ENCODE results near the gene ARSK.

The ARSK gene

DNA sequence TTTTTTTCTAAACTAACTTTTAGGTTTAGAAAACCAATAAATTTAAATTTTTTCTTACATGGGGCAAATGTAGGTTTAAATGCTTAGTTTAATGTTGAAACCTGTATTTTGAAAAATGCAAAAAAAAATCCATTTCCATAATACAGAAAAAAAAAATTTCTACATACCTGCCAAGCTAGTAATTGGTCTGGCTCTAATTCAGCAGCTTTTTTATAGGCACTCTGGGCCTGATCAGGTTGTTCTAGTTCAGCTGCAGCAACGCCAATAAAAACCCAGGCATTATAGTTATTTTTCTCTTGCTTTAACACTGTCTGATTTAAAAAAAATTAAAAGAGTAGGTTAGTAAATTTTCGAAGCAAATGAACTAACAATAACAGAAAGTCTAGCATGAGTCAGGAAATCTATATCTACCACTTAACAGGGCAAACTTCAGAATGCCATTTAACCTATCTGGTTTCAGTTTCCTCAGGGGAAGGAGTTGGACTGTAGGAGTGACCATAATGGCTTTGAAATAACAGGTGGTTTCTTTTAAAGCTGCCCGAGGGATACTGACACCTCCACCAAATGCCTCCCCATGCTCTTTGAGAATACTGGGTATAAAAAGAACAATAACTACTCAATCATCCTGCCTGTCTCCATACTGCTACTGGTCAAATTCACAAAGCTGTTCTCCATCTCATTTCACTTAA, 11.7 kb upstream of the ARSK start (continued):
- no peak for TF ChIP-seq ZNF548 (tag by site-specific recombination; IDR thresholded peaks at IDR 0.05)
- no peak for TF ChIP-seq ZNF302 (tag by site-specific recombination; IDR thresholded peaks at IDR 0.05; ENCODE audit: low read depth)
- no peak for TF ChIP-seq YY1 (tag by site-specific recombination; IDR thresholded peaks at IDR 0.05)
- TF ChIP-seq SCRT1 (tag by site-specific recombination; IDR thresholded peaks at IDR 0.05; ENCODE audit: borderline replicate concordance): 0 out of 2 replicates have a peak, but pooled peaks have one; percentile 33
- TF ChIP-seq ZFP37 (tag by site-specific recombination; IDR thresholded peaks at IDR 0.05): no peak
- no peak for TF ChIP-seq ZNF140 (tag by site-specific recombination; IDR thresholded peaks at IDR 0.05)
- TF ChIP-seq ZNF544 (tag by site-specific recombination; IDR thresholded peaks at IDR 0.05): no peak
- TF ChIP-seq, protein P1, sequence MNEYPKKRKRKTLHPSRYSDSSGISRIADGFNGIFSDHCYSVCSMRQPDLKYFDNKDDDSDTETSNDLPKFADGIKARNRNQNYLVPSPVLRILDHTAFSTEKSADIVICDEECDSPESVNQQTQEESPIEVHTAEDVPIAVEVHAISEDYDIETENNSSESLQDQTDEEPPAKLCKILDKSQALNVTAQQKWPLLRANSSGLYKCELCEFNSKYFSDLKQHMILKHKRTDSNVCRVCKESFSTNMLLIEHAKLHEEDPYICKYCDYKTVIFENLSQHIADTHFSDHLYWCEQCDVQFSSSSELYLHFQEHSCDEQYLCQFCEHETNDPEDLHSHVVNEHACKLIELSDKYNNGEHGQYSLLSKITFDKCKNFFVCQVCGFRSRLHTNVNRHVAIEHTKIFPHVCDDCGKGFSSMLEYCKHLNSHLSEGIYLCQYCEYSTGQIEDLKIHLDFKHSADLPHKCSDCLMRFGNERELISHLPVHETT (tag by site-specific recombination; IDR thresholded peaks at IDR 0.05): no peak
- TF ChIP-seq HOXD13 (CRISPR knock-in tag; IDR thresholded peaks at IDR 0.05; ENCODE audit: borderline replicate concordance): no peak
- TF ChIP-seq ZNF792 (tag by site-specific recombination; IDR thresholded peaks at IDR 0.05): no peak
- TF ChIP-seq YY2 (tag by site-specific recombination; IDR thresholded peaks at IDR 0.05): no peak
- TF ChIP-seq ZNF341 (tag by site-specific recombination; IDR thresholded peaks at IDR 0.05; ENCODE audit: low read depth): no peak
- no peak for TF ChIP-seq ZNF521 (tag by site-specific recombination; IDR thresholded peaks at IDR 0.05)
- TF ChIP-seq ZSCAN16 (tag by site-specific recombination; IDR thresholded peaks at IDR 0.05): no peak
- TF ChIP-seq, protein P2, sequence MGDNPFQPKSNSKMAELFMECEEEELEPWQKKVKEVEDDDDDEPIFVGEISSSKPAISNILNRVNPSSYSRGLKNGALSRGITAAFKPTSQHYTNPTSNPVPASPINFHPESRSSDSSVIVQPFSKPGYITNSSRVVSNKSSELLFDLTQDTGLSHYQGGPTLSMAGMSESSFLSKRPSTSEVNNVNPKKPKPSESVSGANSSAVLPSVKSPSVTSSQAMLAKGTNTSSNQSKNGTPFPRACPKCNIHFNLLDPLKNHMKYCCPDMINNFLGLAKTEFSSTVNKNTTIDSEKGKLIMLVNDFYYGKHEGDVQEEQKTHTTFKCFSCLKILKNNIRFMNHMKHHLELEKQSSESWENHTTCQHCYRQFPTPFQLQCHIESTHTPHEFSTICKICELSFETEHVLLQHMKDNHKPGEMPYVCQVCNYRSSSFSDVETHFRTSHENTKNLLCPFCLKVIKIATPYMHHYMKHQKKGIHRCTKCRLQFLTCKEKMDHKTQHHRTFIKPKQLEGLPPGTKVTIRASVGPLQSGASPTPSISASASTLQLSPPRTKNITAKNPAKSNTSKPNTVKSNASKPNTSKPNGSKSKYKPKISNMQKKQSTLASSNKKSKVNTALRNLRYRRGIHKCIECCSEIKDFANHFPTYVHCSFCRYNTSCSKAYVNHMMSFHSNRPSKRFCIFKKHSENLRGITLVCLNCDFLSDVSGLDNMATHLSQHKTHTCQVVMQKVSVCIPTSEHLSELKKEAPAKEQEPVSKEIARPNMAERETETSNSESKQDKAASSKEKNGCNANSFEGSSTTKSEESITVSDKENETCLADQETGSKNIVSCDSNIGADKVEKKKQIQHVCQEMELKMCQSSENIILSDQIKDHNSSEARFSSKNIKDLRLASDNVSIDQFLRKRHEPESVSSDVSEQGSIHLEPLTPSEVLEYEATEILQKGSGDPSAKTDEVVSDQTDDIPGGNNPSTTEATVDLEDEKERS (tag by site-specific recombination; IDR thresholded peaks at IDR 0.05): no peak
- TF ChIP-seq ZNF660 (tag by site-specific recombination; IDR thresholded peaks at IDR 0.05): no peak
- no peak for TF ChIP-seq ZNF76 (tag by site-specific recombination; IDR thresholded peaks at IDR 0.05; ENCODE audit: borderline replicate concordance, low read depth)
- no peak for TF ChIP-seq GLIS1 (tag by site-specific recombination; IDR thresholded peaks at IDR 0.05)
- no peak for TF ChIP-seq ZNF157 (tag by site-specific recombination; IDR thresholded peaks at IDR 0.05)
- TF ChIP-seq, protein P3, sequence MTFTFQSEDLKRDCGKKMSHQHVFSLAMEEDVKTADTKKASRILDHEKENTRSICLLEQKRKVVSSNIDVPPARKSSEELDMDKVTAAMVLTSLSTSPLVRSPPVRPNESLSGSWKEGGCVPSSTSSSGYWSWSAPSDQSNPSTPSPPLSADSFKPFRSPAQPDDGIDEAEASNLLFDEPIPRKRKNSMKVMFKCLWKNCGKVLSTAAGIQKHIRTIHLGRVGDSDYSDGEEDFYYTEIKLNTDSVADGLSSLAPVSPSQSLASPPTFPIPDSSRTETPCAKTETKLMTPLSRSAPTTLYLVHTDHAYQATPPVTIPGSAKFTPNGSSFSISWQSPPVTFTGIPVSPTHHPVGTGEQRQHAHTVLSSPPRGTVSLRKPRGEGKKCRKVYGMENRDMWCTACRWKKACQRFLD (tag by site-specific recombination; IDR thresholded peaks at IDR 0.05): no peak
- TF ChIP-seq, protein P4, sequence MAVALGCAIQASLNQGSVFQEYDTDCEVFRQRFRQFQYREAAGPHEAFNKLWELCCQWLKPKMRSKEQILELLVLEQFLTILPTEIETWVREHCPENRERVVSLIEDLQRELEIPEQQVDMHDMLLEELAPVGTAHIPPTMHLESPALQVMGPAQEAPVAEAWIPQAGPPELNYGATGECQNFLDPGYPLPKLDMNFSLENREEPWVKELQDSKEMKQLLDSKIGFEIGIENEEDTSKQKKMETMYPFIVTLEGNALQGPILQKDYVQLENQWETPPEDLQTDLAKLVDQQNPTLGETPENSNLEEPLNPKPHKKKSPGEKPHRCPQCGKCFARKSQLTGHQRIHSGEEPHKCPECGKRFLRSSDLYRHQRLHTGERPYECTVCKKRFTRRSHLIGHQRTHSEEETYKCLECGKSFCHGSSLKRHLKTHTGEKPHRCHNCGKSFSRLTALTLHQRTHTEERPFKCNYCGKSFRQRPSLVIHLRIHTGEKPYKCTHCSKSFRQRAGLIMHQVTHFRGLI (tag by site-specific recombination; IDR thresholded peaks at IDR 0.05): no peak
- no peak for TF ChIP-seq ZSCAN30 (tag by site-specific recombination; IDR thresholded peaks at IDR 0.05)
- TF ChIP-seq, protein P5, sequence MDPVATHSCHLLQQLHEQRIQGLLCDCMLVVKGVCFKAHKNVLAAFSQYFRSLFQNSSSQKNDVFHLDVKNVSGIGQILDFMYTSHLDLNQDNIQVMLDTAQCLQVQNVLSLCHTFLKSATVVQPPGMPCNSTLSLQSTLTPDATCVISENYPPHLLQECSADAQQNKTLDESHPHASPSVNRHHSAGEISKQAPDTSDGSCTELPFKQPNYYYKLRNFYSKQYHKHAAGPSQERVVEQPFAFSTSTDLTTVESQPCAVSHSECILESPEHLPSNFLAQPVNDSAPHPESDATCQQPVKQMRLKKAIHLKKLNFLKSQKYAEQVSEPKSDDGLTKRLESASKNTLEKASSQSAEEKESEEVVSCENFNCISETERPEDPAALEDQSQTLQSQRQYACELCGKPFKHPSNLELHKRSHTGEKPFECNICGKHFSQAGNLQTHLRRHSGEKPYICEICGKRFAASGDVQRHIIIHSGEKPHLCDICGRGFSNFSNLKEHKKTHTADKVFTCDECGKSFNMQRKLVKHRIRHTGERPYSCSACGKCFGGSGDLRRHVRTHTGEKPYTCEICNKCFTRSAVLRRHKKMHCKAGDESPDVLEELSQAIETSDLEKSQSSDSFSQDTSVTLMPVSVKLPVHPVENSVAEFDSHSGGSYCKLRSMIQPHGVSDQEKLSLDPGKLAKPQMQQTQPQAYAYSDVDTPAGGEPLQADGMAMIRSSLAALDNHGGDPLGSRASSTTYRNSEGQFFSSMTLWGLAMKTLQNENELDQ (tag by site-specific recombination; IDR thresholded peaks at IDR 0.05; ENCODE audit: low read depth): no peak
- TF ChIP-seq GLI4 (tag by site-specific recombination; IDR thresholded peaks at IDR 0.05): no peak
- TF ChIP-seq, protein P6, sequence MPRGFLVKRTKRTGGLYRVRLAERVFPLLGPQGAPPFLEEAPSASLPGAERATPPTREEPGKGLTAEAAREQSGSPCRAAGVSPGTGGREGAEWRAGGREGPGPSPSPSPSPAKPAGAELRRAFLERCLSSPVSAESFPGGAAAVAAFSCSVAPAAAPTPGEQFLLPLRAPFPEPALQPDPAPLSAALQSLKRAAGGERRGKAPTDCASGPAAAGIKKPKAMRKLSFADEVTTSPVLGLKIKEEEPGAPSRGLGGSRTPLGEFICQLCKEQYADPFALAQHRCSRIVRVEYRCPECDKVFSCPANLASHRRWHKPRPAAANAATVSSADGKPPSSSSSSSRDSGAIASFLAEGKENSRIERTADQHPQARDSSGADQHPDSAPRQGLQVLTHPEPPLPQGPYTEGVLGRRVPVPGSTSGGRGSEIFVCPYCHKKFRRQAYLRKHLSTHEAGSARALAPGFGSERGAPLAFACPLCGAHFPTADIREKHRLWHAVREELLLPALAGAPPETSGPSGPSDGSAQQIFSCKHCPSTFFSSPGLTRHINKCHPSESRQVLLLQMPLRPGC (tag by site-specific recombination; IDR thresholded peaks at IDR 0.05): 0 out of 2 replicates have a peak, but pooled peaks have one; percentile 18
- no peak for TF ChIP-seq ZNF214 (tag by site-specific recombination; IDR thresholded peaks at IDR 0.05; ENCODE audit: borderline replicate concordance)
- TF ChIP-seq KLF7 (tag by site-specific recombination; IDR thresholded peaks at IDR 0.05; ENCODE audit: borderline replicate concordance): no peak
- TF ChIP-seq ZNF16 (tag by site-specific recombination; IDR thresholded peaks at IDR 0.05; ENCODE audit: low read depth): no peak
- TF ChIP-seq SP3 (tag by site-specific recombination; IDR thresholded peaks at IDR 0.05): no peak

All from HEK293 (cell line).